Epidermal melanocyte (primary cell): Measurements from ENCODE around the gene EGFR.

ENCODE experiments used
- DNase-seq: peaks from one replicate; pipeline ENCODE4 v3.0.0; 2011; ENCODE audit warnings: low spot score; ENCODE audit not compliant: insufficient read length

The EGFR gene

DNA sequence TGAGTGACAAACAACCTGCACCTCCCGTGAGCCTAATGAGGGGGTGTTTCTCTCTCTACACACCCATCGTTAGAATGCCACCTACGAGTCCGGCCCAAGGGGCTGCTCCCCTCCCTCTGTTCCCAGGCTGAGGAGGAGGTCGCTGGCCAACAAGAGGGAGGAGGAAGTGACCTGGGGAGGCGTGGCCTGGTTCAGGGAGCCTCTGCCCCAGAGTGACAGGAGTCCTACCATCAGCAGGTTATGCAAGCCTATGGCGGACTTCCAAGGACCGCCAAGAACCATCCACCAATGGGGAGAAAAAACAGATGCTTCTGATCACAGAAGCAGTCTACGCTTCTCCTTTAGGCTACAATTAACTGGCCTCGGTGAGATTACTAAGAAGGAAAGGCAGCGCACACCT is 12.3 kb upstream of the EGFR start:
- DNase-seq: no peak

DNA sequence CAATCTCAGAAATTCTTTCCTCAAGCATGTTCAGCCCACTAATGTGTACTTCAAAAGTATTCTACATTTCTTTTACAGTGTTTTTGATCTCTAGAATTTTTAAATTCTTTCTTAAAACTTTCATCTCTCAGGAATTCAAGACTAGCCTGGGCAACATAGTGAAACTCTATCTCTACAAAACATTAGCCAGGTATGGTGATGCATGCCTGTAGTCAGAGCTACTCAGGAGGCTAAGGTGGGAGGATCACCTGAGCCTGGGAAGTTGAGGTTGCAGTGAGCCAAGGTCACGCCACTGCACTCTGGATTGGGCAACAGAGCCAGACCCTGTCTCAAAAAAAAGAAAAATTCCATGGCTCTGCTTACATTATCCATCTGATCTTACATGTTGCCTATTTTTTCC is 5.0 kb upstream of the EGFR start:
- no peak for DNase-seq

DNA sequence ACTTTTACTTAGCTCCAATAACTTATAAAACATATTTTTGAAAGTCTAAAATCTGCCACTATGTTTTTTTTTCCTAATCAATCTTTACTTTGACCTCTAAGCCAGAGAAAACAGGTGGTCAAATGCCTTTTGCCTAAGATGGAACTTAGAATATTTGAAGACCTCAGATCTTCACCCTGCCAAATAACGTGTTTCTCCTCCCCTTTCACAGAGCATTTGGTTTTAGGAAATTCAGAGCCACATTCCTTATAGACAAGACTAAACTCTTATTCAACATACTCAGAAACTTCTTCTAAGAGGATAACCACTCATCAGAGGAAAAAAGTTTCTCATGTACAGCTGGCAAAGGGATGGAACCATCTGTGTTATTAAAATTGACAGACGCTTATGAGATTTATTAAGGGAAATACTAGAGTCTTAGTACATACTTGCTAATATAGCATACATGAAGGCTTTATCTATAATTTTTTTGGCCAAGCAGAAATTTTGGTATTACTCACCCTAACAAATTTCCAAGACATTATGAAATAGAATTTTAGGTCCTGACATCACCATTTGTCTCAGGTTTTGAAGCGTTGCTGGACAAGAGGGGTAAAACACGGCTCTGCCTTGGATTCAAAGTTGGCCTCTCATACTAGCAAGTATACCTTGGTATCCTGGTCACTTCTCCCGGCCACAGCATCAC is 2.6 kb upstream of the EGFR start:
- no peak for DNase-seq

DNA sequence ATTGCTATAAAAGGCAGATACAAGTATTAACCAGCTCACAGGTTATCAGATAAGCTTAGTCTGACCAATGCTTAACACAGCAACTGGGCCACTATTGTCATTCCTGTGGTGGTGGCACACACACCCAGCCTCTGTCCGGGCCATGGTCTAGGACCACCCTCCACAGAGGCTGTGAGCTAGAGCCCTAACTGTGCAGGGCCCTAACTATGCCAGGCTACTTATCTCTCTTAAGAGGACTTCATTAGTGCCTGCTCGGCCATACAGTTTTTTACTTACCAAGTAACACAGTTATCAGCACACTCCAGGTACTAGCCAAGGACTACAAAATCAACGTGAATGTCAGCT is 2.1 kb upstream of the EGFR start:
- DNase-seq: no peak

DNA sequence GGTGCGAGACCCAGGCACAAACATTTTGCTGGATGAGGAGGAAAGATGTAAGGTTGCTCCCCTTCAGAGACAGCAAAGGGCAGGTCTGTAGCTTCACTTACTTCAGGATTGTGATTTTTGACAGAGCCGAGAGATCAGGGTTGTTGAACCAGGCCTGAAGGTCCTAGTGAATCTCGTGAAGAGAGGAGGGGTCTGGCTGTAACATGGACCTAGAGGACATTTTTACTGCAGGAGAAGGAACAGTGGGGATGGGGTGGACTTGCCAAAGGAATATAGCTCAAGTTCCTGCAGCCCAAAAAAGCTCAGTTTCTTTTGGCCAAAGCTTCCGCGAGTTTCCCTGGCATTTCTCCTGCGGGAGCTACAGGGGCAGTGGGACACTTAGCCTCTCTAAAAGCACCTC is 976 bp upstream of the EGFR start:
- no peak for DNase-seq

DNA sequence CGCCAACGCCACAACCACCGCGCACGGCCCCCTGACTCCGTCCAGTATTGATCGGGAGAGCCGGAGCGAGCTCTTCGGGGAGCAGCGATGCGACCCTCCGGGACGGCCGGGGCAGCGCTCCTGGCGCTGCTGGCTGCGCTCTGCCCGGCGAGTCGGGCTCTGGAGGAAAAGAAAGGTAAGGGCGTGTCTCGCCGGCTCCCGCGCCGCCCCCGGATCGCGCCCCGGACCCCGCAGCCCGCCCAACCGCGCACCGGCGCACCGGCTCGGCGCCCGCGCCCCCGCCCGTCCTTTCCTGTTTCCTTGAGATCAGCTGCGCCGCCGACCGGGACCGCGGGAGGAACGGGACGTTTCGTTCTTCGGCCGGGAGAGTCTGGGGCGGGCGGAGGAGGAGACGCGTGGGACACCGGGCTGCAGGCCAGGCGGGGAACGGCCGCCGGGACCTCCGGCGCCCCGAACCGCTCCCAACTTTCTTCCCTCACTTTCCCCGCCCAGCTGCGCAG is 424 bp downstream of the EGFR start:
- no peak for DNase-seq

DNA sequence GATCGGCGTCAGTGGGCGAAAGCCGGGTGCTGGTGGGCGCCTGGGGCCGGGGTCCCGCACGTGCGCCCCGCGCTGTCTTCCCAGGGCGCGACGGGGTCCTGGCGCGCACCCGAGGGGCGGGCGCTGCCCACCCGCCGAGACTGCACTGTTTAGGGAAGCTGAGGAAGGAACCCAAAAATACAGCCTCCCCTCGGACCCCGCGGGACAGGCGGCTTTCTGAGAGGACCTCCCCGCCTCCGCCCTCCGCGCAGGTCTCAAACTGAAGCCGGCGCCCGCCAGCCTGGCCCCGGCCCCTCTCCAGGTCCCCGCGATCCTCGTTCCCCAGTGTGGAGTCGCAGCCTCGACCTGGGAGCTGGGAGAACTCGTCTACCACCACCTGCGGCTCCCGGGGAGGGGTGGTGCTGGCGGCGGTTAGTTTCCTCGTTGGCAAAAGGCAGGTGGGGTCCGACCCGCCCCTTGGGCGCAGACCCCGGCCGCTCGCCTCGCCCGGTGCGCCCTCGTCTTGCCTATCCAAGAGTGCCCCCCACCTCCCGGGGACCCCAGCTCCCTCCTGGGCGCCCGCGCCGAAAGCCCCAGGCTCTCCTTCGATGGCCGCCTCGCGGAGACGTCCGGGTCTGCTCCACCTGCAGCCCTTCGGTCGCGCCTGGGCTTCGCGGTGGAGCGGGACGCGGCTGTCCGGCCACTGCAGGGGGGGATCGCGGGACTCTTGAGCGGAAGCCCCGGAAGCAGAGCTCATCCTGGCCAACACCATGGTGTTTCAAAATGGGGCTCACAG is 1.1 kb downstream of the EGFR start:
- no peak for DNase-seq

DNA sequence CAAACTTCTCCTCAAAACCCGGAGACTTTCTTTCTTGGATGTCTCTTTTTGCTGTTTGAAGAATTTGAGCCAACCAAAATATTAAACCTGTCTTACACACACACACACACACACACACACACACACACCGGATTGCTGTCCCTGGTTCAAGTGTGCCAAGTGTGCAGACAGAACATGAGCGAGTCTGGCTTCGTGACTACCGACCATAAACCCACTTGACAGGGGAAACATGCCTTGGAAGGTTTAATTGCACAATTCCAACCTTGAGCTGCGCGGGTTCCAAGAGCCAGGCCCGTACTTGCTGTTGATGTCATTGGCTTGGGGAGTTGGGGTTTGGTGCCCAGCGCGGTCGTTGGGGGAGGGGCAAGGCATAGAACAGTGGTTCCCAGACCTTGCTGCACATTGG is 1.7 kb downstream of the EGFR start:
- DNase-seq: no peak

DNA sequence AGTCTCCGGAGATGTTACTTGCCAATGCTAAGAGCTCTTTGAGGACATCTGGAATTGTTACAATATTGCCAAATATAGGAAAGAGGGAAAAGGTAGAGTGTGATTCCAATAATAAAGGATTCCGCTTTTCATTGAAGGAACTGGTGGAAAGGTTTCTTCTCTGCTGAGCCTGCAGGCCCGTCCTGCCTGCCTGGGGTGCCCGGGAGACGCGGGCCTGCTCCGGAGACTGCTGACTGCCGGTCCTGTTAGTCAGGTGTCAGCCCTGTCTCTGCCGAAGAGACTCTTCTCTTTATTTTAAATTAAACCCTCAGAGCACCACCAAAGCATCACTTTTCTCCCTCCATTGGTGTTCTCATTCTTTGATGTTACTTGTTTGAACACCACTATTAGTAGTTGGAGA is 2.2 kb downstream of the EGFR start:
- no peak for DNase-seq

DNA sequence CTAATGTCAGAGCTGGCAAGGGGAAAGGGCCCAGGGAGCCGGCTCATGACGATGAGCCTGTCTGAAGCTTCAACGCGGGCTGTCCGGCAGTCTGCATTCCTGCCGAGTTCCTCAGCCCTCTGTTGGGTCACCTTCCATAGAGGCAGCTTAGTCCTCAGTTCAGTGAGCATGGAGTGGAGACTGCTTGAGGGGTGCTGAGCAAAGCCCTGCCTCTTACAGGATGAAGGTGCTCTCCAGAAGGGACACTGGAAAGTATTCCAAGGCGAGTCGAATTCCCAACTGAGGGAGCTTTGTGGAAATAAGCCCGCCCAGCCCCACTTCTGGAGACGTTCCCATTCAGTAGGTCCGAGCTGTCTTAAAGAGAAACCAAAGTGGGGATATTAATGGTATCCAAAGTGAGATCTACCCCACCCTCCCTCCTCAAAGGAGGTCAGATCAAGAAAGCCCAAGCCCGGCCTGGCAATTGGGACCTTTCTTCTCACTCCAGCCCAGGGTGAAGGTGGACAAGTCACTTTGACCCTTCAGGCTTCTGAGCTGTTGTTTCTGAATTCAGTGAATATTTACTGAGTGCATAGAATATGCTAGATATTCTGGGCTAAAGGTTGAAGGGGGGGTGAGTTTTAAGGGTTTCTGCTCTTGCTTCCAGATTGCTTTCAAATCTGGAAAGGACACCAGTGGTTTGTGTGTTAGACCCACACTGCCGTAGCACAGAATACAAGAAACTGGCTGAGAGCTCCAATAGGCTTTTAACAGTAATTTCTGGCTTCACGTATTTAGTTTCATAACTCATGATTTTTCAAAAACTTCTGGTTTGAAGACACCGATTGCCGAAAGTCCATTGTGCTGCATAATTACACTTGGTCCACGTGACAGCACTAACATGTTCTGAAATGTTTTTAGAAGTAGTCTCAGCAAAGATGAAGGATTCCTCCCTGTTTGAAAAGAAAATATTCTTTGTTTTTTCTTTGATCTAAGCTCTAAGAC is 3.5 kb downstream of the EGFR start:
- no peak for DNase-seq

DNA sequence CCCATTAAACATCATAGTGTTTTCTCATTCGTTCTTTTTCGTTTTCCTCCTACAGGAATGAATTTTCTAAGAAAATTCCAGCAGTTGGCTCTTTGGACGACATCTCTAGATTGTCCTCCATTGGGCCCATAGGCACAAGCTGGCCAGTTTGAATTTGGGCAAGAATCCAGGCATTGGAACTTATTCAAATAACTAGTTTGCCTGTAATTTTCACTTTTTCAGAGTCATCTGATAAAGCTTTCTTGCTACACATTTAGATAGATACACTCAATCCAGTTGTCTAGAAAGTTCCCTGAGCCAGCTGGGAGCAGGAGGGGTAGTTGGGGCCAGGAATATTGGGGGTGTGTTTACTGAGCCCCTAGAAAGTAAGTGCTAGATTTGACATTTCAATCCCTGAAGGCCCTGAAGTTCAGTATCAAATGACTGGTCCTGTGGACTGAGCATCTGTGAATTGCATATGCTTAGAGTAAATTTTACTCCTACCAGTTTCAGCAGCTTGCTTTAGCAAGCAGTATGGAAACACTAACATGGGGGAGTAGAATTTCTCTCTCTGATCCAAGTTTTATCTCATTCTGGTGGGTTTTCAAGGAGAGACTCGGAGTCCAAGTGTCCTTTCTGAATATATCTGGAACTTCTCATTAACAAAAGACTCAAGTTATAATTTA is 5.2 kb downstream of the EGFR start:
- no peak for DNase-seq

DNA sequence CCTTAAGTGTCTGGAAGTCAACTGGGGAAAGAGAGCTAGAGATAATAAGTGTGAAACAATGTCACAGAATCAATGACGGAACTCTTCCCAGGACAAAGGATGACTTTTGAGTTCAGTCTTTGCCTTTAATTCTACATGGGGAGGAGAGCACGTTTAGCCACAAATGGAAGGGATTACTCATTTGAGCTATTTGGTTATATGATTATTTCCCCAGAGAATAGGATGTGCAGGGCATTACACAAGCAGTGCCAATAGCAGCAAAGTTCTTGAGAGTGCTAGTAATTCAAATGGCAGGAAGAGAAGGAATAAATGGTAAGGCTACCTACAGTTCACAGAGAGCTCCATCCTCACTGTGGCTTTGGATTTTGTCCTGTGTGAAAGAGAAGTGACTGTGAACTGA is 6.0 kb downstream of the EGFR start:
- DNase-seq: no peak

DNA sequence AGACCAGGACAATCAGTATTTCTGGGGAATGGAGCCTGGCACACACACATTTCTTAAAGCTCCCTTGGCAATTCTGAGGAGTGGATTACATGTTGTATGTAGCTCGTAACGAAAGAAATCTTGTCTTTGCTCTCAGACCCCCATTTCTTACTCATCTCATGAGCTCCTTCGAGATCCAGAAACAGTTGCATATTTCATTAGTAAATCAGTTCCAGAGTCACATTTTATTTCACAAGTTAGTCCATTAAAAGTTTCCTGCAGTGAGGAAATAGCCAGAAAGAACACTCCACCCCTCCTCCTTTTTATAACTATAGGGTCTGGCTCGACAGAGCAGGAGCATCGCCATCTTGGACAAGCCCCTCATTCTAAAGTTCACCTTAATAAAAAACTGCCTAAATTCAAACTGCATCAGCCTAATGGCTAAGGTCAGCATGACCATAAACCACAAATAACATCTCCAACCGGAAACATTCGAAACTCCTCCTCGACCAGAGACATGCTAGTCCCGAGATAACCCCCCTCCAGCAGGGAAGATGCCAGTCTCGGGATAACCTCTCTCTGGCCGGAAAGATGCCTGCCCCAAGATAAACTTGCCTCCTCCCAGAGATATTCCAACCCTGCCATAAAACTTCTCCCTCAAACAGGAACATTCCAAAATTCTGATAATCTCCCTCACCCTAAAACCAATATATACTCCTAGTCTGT is 7.4 kb downstream of the EGFR start:
- no peak for DNase-seq

DNA sequence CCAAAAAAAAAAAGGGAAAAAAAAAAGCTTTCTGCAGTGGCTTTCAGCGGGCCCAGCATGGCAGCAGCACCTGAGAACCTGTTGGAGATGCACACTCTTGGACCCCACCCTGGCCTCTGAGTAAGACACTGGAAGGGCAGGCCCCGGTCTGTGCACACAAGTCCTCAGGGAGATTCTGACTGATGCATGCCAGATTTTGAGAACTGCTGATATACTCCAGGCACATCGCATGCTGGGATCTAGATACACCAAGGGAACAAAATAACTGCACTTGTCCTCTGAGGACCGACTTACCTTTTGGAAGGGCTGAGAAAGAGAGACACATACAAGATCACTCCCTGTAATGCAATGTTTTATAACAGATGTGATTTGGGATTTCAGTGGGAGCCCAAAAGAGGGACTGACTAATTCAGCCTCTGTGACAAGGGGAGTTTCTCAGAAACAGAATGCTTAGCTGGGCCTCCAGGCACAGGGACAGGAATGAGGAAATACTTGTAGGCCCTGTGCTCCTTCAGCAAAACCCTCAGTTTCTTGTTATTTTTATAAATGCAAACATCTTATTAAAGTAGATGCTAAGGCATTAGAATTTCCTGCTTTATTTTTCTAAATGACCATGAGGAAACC is 8.2 kb downstream of the EGFR start:
- no peak for DNase-seq

DNA sequence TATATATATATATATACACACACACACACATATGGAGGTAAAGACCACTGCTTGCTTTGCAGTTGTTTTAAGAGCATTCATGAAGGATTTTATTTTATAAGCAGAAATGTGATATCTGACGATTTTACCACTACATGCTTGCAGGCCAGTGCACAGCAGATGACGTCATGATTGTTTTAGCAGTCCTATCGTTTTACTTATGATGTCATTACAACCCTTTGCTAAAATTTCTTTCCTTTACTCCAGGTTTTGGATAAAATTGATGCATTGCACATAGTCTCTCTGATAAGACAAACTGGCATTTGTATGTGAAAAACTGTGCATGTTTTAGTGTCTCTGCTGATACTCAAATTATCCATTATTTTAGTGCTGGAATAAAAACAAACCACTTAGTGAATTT is 9.2 kb downstream of the EGFR start:
- no peak for DNase-seq

DNA sequence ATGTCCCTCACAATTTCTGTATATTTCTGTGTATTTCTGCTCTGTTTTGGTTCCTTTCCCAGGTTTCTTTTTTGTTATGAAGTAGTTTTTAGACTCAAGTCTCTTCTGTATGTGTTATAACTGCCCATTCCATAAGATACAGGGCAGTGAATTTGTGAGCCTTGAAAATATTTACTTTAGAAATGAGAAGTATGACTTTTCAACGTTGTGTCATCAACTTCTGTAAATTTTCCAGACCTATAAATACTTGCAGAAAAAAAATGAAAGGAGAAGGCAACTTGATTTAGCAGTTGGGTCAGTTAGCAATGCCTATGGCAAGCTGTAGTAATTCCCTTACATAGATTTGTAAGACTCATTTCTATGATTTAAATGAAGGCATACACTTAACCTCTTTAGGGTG is 11.5 kb downstream of the EGFR start:
- no peak for DNase-seq

DNA sequence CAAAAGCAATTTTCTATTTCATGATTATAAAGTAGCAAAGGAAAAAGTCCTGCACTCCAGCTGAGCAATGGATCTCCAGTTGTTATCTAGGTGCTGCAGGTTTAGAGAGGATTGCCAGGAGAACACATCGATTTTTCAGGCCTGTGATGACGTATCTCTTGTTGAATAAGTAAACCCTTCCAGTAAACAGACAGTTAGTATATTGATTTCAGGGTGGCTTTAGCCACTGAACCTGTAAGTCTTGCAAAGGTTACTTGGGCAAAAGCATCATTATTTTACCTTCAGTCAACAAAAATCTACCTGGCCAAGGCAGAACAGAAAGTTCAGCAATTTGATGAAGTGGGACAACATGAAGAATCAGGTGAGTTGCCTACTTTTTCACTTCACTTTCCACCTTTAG is 12.3 kb downstream of the EGFR start:
- DNase-seq: no peak

DNA sequence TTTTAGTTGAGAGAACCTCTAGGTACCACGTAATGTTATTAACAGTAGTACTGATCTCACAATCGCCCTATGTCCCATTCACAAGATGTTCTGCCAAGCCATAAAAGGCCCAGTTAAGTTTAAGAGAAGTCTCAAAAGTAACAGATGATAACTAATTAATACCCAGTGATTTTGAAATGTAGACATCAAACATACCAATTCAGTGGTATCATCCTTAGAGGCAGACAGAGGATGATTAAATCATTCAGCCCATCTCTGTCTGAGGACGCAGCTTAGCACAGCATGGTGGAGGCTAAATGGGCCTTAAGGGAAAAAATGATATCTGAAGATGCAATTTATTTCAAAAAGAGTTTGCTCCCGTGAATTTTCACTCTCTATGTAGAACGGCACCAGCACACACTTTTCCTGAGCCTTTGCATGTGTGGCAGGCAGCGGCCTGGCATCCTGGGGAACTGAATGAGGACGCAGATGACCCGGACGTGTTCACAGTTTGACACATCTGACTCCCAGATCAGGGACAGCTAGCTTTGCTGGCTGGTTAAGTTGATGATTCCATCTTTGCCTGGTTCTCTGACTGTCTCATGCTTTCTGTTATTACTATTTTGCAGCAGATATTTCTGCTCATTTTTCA is 13.4 kb downstream of the EGFR start:
- DNase-seq: no peak

DNA sequence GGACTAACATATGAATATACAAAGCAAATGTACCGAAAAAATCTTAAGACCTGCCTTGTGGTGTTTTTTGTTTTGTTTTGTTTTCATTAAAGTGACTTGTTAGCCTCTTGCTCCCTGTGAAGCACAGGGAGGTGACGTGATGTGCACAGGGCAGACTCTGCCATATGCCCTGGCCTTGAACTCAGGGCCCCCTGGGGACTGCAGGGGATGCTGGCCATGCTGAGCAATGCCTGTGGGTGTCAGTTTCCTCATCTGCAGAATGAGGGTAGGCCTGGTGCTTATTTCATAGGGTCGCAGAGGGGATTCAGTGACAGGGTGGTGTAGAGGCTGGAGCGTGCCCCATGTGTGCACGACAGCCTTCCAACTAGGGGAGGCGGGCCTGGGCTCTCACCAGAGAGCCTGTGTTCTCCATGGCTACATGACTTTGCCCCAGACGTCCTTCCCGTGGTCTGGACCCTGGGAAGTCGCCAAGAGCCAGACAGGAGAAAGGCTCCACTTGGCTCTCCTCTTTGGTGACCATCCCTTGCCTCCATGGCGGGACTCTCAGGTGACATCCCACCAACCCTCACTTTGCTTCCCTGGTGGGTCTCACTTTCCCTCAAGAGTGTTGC is 14.5 kb downstream of the EGFR start:
- DNase-seq: no peak
